Colonic mucosa (tissue), 4 donors: ENCODE results near the gene RNF224. TPM values are rescaled to one million over a fixed set of nuclear protein-coding genes. Genes with fewer than 3 reads are reported as not detected.

Experiments
- DNase-seq: peaks from one replicate; pipeline ENCODE4 v3.0.0-alpha.2; 2020
- H3K27ac ChIP-seq: fragments of 200-600 bp; one replicate; pipeline ENCODE4 v1.8.0; 2021
- H3K27me3 ChIP-seq: fragments of 200-600 bp; one replicate; pipeline ENCODE4 v1.8.0; 2021
- H3K36me3 ChIP-seq: fragments of 200-600 bp; one replicate; pipeline ENCODE4 v1.8.0; 2021
- H3K4me1 ChIP-seq: fragments of 200-600 bp; one replicate; pipeline ENCODE4 v1.8.0; 2021; ENCODE audit warnings: mild to moderate bottlenecking
- H3K4me3 ChIP-seq: fragments of 200-600 bp; one replicate; pipeline ENCODE4 v1.8.0; 2021
- H3K9ac ChIP-seq, 2 donors: one replicate each; pipeline ENCODE4 v1.7.0; 2013; ENCODE audit warnings: control low read depth in 2 of 2, low read depth in 2 of 2, low read length in 2 of 2
- H3K9me3 ChIP-seq: fragments of 200-600 bp; one replicate; pipeline ENCODE4 v1.8.0; 2021
- intact Hi-C: fragments of 100-400 bp; cut with DNase I; formaldehyde crosslinking; loops from one replicate; pipeline ENCODE4 v1.14.1; 2022
- total RNA-seq, 2 donors: library from RNA; stranded (reverse); fragmentation: NEBNext Ultra II Directional in 1 of 2; extraction: Animal tissue kit (Norgen Biotek cat#: 25700) in 1 of 2; gene quantifications; one replicate each; pipeline ENCODE4 v1.2.1, GENCODE V29; 2021
- TF ChIP-seq, protein P1 (sequence below): fragments of 200-600 bp; IDR thresholded peaks from one replicate; pipeline ENCODE4 v1.8.0; 2022; ENCODE audit warnings: antibody characterized with exemption, mild to moderate bottlenecking
- donor health status: healthy.
- donor health status: DM: no; HTN: no; CAD: no.
- donor health status: DM: no; HTN: no; CAD: no.

The RNF224 gene
- total RNA-seq, 2 donors from 2014 or later, result not detected

DNA sequence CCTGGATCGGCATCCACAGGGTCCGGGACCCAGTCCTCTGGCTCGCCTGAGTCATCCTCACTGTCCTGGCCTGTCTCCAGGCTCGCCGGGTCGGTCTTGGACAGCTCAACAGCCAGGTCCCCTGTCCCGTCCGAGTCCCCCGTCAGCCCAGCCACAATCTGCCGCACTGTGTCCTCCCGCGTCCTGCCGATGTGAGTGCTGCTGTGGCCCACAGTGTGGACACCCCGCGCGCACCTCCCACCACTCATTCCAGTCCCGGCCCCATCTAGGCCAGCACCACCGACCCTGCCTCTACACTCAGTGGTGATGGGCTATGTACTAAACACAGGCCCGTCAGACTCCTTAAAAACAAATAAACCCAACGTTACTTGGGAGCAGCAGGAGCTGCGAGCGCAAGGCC is 45.6 kb upstream of the RNF224 start:
- intact Hi-C loops, result no loop called here
- DNase-seq, result no peak

DNA sequence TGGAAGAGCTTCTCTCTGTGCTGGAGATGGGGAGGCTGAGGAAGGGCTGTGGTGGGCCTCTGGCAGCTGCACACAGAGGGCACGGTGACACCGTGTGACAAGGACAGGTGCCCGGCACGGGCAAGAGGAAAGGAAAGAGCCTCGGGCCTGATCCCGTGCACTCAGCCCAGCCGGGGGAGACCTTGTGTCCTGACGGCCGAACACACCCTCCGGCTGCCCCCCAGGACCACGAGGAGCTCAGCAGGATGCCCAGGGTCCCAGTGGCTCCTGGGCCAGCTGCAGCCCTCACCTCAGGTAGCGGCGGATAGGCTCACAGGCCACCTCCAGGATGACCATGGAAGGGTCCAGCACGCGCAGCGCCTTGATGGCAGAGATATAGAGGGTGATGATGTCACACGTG is 44.5 kb upstream of the RNF224 start:
- TF ChIP-seq, protein P1, sequence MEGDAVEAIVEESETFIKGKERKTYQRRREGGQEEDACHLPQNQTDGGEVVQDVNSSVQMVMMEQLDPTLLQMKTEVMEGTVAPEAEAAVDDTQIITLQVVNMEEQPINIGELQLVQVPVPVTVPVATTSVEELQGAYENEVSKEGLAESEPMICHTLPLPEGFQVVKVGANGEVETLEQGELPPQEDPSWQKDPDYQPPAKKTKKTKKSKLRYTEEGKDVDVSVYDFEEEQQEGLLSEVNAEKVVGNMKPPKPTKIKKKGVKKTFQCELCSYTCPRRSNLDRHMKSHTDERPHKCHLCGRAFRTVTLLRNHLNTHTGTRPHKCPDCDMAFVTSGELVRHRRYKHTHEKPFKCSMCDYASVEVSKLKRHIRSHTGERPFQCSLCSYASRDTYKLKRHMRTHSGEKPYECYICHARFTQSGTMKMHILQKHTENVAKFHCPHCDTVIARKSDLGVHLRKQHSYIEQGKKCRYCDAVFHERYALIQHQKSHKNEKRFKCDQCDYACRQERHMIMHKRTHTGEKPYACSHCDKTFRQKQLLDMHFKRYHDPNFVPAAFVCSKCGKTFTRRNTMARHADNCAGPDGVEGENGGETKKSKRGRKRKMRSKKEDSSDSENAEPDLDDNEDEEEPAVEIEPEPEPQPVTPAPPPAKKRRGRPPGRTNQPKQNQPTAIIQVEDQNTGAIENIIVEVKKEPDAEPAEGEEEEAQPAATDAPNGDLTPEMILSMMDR, result no peak
- intact Hi-C loops, result no loop called here
- no peaks in the 10 kb centered on the region for H3K27me3 ChIP-seq
- H3K36me3 ChIP-seq, result peaks cover 3% of the 10 kb centered on the region
- no peak overlapping the region for H3K27ac ChIP-seq
- H3K9me3 ChIP-seq, result no peaks in the 10 kb centered on the region
- peaks cover 16% of the 10 kb centered on the region for H3K4me1 ChIP-seq
- DNase-seq, result no peak
- no peak overlapping the region for H3K9ac ChIP-seq
- H3K4me3 ChIP-seq, result no peak overlapping the region

More for the DNA sequence above, 45.6 kb upstream of the RNF224 start:
- Histone ChIP-seq H3K4me1 (peaks cover 8% of the 10 kb centered on the region), H3K4me3 (no peak overlapping the region), H3K9me3 (no peaks in the 10 kb centered on the region), H3K27me3 (no peaks in the 10 kb centered on the region), H3K36me3 (peaks cover 3% of the 10 kb centered on the region), H3K9ac (no peak overlapping the region), H3K27ac (no peak overlapping the region)
- TF ChIP-seq, protein P1, result no peak

DNA sequence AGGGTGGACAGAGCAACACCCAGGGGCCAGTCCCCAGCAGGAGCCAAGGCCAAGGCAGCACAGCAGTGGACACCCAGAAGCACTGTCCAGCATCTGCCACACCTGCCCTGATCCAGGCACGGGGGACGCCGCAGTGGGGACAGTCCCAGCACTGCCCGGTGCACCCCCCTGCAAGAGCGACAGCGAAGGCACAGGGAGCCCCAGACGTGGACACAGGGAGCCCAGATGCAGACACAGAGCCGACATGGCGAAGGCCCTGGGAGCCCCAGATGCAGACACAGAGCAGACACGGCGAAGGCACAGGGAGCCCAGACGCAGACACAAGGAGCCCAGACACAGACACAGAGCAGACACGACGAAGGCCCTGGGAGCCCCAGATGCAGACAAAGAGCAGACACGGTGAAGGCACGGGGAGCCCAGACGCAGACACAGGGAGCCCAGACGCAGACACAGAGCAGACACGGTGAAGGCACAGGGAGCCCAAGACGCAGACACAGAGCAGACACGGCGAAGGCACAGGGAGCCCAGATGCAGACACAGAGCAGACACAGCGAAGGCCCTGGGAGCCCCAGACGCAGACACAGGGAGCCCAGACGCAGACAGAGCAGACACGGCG is 43.2 kb upstream of the RNF224 start:
- no peak overlapping the region for H3K4me3 ChIP-seq
- peaks cover 3% of the 10 kb centered on the region for H3K36me3 ChIP-seq
- peaks cover 18% of the 10 kb centered on the region for H3K4me1 ChIP-seq
- no peak for DNase-seq
- no peaks in the 10 kb centered on the region for H3K9me3 ChIP-seq
- TF ChIP-seq, protein P1, result no peak
- no peak overlapping the region for H3K9ac ChIP-seq
- no peak overlapping the region for H3K27ac ChIP-seq
- intact Hi-C loops, result no loop called here
- H3K27me3 ChIP-seq, result no peaks in the 10 kb centered on the region

DNA sequence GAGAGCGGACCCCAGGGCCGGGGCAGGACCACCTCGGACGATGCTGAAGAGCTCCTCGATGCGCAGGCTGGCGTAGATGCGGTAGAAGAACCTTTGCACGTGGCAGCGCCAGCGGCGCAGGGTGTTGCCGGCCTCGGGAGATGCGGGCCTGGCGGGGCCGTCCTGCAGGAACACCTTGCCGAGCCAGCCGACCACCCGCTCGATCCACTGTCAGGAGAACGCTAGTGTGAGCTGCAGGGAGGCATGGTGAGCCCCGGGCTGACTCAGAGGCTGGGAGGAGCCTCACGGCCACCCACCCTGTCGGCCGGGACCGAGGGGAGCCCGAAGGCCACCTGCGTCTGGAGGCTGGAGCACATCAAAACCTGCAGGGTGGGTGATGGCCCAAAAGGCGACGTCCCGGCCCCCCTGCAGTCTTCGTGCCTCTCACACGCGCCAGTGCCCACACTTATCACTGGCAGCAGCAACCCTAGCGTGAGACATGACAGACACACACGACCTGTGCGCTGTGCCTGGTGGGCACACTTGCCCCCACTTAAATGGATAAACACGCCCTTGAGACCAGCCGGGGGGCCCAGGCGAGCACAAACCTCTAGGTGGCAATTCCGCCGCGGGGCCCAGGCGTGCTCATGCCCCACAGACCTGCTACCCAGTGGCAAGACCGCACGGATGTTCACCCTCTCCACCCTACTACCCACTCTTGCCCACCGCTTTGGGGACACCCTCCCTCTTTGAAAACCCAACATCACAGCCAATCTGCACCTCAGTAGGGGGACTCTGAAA is 42.2 kb upstream of the RNF224 start:
- Histone ChIP-seq H3K36me3 (peaks cover 3% of the 10 kb centered on the region), H3K27ac (no peak overlapping the region), H3K9me3 (no peaks in the 10 kb centered on the region), H3K4me3 (no peak overlapping the region), H3K9ac (no peak overlapping the region), H3K27me3 (no peaks in the 10 kb centered on the region), H3K4me1 (peaks cover 28% of the 10 kb centered on the region)
- no peak for DNase-seq
- intact Hi-C loops, result loop anchor here (5.0 kb wide), 1 partner anchor 42 kb away; the partner anchor contains the start of genes CYSRT1 and RNF224
- TF ChIP-seq, protein P1, result no peak

DNA sequence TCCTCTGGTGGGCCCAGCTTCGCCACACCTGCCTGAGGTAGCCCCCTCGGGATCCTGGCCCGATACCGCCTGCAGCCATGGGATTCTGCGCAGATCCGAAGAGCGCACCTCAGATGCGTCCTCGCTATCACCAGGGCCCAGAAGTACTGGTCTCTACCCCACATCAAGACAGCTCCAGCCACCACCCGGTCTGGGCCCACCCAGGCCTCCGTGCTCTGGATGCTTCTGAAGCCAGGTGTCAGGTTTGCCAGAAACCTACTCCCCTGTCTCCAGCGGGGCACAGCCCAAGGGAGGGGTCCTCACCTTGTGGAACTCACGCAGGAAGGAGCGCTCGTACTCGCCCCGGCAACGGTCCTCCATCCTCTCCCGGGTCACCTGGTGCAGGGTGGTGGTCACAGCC is 41.4 kb upstream of the RNF224 start:
- intact Hi-C loops, result loop anchor here (5.0 kb wide), 1 partner anchor 41 kb away; the partner anchor contains the start of genes CYSRT1 and RNF224
- H3K27me3 ChIP-seq, result no peaks in the 10 kb centered on the region
- DNase-seq, result no peak

More for the DNA sequence above, 41.4 kb upstream of the RNF224 start:
- Histone ChIP-seq H3K36me3 (peaks cover 3% of the 10 kb centered on the region), H3K9ac (no peak overlapping the region), H3K27ac (no peak overlapping the region), H3K4me1 (peaks cover 36% of the 10 kb centered on the region), H3K4me3 (no peak overlapping the region), H3K9me3 (no peaks in the 10 kb centered on the region)
- TF ChIP-seq, protein P1, result no peak
